ENCODE data around the gene DNAJC5G. TPM values are rescaled to one million over a fixed set of nuclear protein-coding genes. Genes with fewer than 3 reads are reported as not detected.
"Not testable (repeated sequence)": the region's sequence is repeated elsewhere in the genome, so short reads cannot be mapped to it uniquely, and the experiment has no call there.

The DNAJC5G gene
- total RNA-seq, 4 donors from 2014 or later = 0.33 to 2.1 (median 1.1) TPM; not detected in 1

GRCh38 chr2:27296481-27296880 is 21.2 kb downstream of the DNAJC5G start:
- Histone ChIP-seq H3K36me3 (no peaks in the 10 kb centered on the region), H3K9me3 (no peaks in the 10 kb centered on the region), H3K4me3 (replicated peaks in 1 of 3) (no peak overlapping the region), H3K27me3 (no peaks in the 10 kb centered on the region), H3K27ac (no peak overlapping the region), H3K4me1 (peaks cover 7 to 16% of the 10 kb centered on the region in 2 donors)
- TF ChIP-seq, protein P1, sequence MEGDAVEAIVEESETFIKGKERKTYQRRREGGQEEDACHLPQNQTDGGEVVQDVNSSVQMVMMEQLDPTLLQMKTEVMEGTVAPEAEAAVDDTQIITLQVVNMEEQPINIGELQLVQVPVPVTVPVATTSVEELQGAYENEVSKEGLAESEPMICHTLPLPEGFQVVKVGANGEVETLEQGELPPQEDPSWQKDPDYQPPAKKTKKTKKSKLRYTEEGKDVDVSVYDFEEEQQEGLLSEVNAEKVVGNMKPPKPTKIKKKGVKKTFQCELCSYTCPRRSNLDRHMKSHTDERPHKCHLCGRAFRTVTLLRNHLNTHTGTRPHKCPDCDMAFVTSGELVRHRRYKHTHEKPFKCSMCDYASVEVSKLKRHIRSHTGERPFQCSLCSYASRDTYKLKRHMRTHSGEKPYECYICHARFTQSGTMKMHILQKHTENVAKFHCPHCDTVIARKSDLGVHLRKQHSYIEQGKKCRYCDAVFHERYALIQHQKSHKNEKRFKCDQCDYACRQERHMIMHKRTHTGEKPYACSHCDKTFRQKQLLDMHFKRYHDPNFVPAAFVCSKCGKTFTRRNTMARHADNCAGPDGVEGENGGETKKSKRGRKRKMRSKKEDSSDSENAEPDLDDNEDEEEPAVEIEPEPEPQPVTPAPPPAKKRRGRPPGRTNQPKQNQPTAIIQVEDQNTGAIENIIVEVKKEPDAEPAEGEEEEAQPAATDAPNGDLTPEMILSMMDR (IDR thresholded peaks at IDR 0.05) = no peak
- no peak for TF ChIP-seq POLR2A (IDR thresholded peaks at IDR 0.05)
- 54 to 62% methylated on average over 4 of the region's 4 CpGs for WGBS, 2 donors
- intact Hi-C loops (cut with DNase I) = loop anchor here (5.0 kb wide), 1 partner anchor 39 kb away; no protein-coding TSS in a partner anchor
- no peak for DNase-seq

GRCh38 chr2:27297195-27297594 is 22.0 kb downstream of the DNAJC5G start:
- intact Hi-C loops (cut with DNase I) = loop anchor here (5.0 kb wide), 1 partner anchor 40 kb away; no protein-coding TSS in a partner anchor
- WGBS, 2 donors = 84 to 92% methylated on average over 3 of the region's 3 CpGs
- H3K4me1 ChIP-seq = peaks cover 7 to 16% of the 10 kb centered on the region in 2 donors
- no peak for DNase-seq
- no peak for TF ChIP-seq POLR2A (IDR thresholded peaks at IDR 0.05)
- TF ChIP-seq, protein P1 (IDR thresholded peaks at IDR 0.05) = no peak
- H3K36me3 ChIP-seq = no peaks in the 10 kb centered on the region
- H3K9me3 ChIP-seq = no peaks in the 10 kb centered on the region
- H3K27me3 ChIP-seq = no peaks in the 10 kb centered on the region
- H3K4me3 ChIP-seq (replicated peaks in 1 of 3) = no peak overlapping the region
- H3K27ac ChIP-seq = no peak overlapping the region

GRCh38 chr2:27298391-27299080 is 23.3 kb downstream of the DNAJC5G start:
- DNase-seq = peak; percentile 45 to 71
- Histone ChIP-seq H3K27me3 (no peaks in the 10 kb centered on the region), H3K9me3 (no peaks in the 10 kb centered on the region), H3K27ac (no peak overlapping the region), H3K4me3 (replicated peaks in 1 of 3) (no peak overlapping the region), H3K4me1 (peaks cover 3 to 7% of the 10 kb centered on the region in 2 donors), H3K36me3 (no peaks in the 10 kb centered on the region)
- TF ChIP-seq, protein P1 (IDR thresholded peaks at IDR 0.05) = no peak
- intact Hi-C loops (cut with DNase I) = loop anchor here (5.0 kb wide), 1 partner anchor 41 kb away; no protein-coding TSS in a partner anchor
- WGBS, 2 donors = 70 to 71% methylated on average over 14 to 18 of the region's 18 CpGs

DNA sequence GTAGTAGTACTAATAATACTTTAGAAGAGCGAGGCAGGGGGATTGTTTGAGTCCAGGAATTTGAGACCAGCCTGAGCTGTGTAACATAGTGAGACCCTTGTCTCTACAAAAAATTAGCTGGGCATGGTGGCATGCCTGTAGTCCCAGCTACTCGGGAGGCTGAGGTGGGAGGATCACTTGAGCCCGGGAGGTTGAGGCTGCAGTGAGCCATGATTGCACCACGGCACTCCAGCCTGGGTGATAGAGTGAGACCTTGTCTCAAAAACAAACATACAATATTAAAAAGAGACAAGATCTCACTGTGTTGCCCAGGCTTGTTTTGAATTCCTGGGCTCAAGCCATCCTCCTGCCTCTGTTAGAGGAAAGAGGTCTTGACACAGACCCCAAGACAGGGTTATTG is 25.4 kb downstream of the DNAJC5G start:
- H3K36me3 ChIP-seq; H3K9me3 ChIP-seq; H3K4me1 ChIP-seq; H3K27me3 ChIP-seq; DNase-seq; H3K4me3 ChIP-seq (replicated peaks in 1 of 3); H3K27ac ChIP-seq: not testable (repeated sequence)
- 88 to 97% methylated on average over 4 of the region's 4 CpGs for WGBS, 2 donors
- intact Hi-C loops (cut with DNase I) = loop anchor here (10.0 kb wide), 1 partner anchor 206 kb away; no protein-coding TSS in a partner anchor

GRCh38 chr2:27303093-27304025 is 28.1 kb downstream of the DNAJC5G start:
- H3K9me3 ChIP-seq = no peaks in the 10 kb centered on the region
- H3K27me3 ChIP-seq = peaks cover 18% of the 10 kb centered on the region

More at GRCh38 chr2:27303093-27304025, 28.1 kb downstream of the DNAJC5G start:
- 23 to 32% methylated on average over 23 to 25 of the region's 25 CpGs for WGBS, 2 donors
- no peak overlapping the region for H3K27ac ChIP-seq
- H3K4me1 ChIP-seq = peaks cover 5 to 23% of the 10 kb centered on the region in 2 donors
- intact Hi-C loops (cut with DNase I) = loop anchor here (10.0 kb wide), 1 partner anchor 209 kb away; no protein-coding TSS in a partner anchor
- no peak overlapping the region for H3K4me3 ChIP-seq (replicated peaks in 1 of 3)
- peak; percentile 52 to 53 for DNase-seq
- H3K36me3 ChIP-seq = no peaks in the 10 kb centered on the region
- no peak for TF ChIP-seq POLR2A (IDR thresholded peaks at IDR 0.05)
- TF ChIP-seq, protein P1 (IDR thresholded peaks at IDR 0.05) = peak; percentile 59 to 94 (median 86)

Measured in thyroid gland (tissue), 4 donors.